GM21528 (cell line): ENCODE results near the gene SLC2A10.

ENCODE experiments used
- ATAC-seq: cut with Tn5 transposase; IDR thresholded peaks from one replicate; pipeline ENCODE4 v1.9.1; 2021; ENCODE audit warnings: mild to moderate bottlenecking, moderate library complexity; ENCODE audit not compliant: unreplicated experiment, low FRiP score

Gene SLC2A10

DNA sequence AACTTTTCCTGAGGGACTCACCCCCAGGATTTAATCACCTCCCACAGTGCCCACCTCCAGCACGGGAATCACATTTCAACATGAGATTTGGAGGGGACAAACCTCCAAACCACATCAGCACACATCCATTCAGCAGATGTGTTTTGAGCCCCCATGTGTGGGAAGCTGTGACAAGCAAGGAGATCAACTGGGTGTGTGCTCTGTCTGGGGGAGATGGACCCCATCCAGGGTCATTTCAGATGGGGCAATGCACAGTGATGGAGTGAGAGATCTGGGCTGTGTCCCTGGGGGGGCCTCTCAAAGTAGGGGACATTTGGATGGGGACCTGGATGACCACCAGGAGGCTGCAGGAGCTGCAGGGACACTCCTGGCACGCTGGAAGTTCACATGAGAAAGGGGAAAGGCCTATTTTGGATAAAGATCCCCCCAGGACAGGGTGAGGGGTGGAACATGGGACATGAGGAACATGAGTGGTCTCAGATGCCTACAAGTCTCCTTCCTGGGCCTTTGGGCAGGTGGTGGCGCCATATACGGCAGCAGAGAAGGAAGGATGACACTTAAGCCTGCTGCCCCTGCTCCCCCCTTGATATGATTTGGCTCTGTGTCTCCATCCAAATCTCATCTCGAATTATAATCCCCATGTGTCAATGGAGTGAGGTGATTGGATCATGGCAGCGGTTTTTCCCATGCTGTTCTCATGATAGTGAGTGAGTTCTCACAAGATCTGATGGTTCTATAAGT lies 49.6 kb downstream of the SLC2A10 start:
- ATAC-seq: no peak

DNA sequence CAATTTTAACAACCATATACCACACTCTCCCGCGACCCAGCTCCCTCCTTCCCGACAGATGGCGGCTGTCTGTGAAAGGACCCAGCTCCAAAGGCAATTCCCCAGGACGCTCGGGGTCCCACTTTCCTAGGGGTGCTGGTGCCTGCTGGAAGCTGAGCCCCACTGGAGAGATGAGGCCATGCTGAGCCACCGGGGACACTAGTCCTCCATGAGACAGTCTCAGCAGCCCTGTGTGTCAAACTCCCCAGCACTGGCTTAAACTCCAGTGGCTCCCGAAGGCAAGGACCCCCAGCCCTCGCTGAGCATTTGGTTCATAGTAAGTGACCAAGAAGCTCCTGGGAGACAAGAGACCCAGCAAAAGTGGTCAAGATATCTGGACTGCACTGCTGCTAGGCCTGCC lies 52.1 kb downstream of the SLC2A10 start:
- no peak for ATAC-seq

DNA sequence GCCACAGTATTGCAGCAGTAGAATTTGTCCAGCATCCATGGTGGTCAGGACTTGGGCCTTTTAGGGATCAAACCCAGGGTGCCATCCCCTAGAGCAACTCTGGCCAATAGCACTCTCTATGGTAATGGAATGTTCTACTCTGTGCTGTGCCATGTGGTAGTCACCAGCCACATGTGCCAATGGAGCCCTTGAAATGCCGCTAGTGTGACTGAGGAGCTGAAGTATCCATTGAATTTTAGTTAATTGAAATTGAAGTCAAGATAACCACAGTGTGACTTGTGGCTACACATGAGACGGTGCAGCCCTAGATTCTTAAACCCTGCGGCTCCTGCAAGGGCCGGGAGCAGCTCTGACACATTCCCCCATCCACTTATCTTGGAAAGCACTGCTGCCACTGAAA lies 54.6 kb downstream of the SLC2A10 start:
- ATAC-seq: no peak

DNA sequence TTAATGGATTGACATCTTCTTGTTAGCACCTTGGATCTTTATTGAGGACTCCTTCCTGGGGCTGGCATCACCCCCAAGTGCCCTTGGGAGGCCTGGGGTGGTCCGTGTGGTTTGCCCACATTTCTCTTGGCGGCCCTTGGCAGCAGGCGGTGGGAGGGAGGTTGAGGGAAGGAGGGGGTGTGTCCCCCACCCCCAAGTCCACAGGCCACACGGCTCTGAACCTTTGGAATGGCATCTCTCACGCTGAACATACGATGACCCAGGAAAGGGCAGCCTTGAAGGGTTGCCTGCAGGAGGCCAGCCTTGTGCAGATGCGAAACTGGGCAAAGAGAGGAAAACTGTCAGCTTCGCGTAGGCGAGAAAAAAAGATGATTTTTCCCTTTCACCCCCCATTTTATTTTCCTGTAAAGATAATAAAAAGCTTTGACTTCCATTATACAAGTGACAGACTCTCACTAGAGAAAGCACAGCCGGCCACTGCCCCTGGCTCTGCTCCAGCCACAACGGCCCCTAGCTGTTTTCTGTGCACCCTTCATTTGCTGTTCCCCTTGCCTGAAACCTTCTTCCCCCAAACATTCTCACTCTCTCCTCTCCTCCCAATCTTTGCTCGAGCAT lies 56.2 kb downstream of the SLC2A10 start:
- no peak for ATAC-seq

DNA sequence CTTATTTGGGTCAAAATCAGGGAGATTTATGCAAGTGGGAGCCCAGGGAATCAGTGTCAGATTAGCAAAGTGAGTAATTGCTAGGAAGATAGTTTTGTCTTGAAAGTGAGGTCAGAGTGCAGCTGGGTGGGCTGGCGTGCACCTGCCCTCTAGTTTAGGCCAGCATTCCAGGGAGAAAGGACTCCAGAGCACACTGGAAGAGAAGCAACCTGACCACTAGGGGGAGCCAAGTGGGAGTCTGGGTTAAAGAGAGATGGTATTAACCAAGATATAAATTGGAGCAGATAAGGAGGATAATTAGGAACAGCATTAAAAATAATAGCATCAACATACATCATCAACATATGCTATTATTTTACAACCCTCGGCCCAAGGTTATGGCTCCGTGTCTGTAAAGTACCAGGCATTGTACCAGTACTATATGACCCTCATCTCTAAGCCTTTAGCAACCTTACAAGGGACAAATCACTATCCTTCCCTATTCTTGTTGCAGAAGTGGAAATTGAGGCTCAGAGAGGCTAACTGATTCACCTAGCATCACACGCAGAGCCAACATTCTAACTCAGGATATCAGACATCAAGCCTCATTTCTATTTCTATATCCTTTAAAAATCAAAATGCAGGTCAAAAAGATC lies 57.8 kb downstream of the SLC2A10 start:
- no peak for ATAC-seq

DNA sequence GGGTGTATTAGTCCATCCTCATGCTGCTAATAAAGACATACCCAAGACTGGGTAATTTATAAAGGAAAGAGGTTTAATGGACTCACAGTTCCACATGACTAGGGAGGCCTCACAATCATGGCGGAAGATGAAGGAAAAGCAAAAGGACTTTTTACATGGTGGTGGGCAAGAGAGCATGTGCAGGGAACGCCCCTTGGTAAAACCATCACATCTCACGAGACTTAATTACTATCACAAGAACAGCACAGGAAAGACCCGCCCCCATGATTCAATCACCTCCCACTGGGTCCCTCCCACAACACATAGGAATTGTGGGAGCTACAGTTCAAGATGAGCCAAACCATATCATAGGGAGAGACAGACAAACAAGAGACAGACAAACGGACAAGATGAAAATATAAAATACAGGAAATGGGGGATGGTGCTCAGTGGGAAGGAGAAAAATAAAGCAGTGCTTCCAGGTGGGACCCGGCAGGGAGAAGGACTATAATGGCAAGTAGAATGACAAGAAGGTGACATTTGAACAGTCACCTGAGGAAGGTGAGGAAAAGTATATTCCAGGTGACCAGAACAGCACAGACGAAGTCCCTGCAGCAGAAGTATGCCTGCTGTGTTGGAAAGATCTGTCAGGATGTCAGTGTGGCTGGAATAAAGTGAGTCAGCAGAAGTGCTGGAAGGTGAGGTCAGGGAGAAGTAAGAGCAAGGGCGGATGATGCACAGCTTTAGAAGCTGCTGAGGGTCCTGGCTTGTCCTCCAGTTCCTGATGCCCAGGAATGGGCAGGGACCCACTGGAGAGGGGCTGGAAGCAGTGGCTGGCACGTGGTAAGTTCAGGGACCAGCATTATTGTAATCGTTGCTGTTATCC lies 61.1 kb downstream of the SLC2A10 start:
- no peak for ATAC-seq

DNA sequence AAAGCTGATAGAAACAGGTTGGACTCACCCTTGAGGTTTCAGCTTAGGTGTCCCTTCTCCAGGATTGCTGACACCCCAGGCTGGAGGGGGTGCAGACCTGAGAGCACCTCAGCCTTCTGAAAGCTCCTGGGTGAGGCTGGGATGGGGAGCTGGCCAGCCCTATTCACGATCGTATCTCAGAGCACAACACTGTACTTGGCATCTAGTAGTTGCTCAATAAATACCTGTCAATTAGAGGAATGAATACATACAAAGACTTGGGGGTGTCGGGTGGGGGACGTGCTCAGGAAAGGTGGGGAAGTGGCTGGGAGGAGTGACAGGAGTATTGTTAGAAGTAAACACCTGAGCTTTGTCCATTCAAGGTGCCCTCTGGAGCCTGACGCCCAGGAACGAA lies 61.7 kb downstream of the SLC2A10 start:
- ATAC-seq: no peak

DNA sequence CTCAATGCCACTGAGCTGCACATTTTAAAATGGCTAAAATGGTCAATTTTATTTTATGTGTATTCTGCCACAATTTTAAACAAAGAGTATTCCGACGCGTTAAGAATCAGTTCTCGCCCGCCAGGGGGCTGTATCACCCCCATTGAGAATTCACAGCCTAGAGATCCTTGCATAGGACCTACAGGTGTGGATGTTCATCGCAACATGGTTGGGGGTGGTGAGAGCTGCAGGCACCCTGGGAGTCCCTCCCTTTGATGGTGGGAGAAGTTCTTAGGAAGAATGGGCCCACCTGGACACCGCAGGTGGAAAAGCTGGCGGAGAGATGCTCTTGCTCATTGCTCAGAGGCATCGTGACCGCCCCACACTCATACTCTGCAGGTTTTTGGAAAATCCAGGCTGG lies 63.5 kb downstream of the SLC2A10 start:
- no peak for ATAC-seq

DNA sequence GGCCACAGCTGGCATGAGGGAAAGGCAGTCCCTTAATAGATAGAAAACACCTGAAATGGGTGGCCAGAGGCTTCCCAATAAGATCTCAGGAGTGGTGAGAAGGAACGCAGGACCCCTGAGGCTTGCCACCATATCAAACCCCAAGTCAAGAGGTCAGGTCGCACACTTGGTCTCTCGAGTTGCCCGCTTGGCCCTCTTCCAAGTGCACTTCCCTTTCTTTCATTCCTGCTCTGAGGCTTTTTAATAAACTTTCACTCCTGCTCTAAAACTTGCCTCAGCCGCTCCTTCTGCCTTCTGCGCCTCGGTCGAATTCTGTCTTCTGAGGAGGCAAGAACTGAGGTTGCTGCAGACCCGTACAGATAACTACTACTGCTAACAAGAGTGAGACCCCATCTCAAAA lies 64.2 kb downstream of the SLC2A10 start:
- ATAC-seq: no peak

DNA sequence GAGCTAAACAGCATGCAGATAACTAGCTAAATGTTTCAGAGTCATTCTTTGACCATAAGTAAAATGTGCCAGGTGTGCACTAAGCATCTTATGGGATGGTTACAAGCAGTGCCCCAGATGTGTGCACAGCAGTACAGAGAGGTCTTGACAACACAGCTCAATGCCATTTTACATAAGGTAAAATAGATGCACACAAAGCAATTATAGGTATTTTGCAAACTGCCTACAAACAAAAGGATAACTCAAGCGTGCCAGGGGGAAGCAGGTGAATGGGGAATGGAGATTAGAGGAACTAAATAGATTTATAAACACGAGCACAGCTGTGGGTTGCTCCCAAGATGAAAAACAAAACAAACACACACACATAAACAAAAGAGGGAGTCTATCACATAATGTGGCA lies 64.8 kb downstream of the SLC2A10 start:
- no peak for ATAC-seq

DNA sequence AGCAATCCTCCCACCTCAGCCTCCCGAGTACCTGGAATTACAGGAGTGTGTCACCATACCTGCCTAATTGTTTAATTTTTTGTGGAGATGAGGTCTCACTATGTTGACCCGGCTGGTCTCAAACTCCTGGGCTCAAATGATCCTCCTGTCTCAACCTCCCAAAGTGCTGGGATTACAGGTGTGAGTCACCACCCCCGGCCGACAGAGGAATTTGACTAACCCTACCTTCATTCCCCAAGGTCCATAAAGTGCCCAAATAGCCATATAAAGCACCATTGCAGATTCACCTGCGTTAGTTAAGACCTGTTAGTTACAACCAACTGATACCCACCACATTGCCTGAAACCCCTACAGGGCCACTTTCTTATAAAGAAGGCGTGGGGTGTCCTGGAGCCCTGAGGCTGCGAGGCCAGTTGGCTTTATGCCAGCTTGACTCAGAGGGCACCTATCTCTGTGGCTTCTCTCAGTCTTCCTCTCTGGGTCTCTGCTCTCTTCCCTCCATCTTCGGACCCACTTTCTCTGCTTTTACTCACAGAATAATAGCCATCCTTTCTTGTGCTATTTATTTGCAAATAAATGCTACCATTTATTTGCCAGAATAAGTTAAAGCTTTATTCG lies 65.6 kb downstream of the SLC2A10 start:
- ATAC-seq: no peak

DNA sequence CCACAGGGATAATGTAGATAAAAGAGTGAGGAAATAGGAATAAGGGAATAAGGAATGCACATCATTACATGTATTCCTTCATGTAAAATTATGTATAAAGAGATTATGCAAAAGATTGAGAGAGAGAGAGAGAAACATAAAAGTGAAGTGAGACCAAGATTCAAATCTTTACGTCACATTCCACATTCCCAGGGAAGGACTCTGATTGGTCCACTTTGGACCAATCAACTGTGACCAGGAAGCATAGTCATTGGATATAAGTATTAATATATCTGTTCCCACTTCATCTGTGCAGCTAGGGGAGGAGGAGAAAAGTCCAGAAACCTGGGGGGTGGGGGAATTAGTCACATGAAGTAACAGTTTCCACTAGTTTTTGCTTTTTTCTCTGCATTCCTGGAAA lies 66.4 kb downstream of the SLC2A10 start:
- no peak for ATAC-seq

DNA sequence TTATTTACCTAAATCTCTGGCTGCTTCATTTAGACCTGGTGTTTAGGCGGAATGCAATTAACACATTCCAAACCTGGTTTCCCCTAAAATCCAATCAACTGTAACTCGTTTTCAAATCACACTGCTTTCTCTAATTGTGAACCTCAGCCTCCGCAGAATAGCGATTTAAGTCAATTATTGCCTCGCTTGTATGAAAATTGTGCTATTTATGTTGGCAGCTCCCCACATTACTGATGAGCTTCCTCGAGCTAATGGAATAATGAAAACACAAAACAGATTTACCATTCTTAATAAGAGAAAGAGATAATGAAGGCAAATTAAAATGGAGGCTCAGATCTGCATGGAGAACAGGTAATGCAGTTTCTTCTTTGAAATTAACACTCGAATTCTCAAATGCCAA lies 67.9 kb downstream of the SLC2A10 start:
- ATAC-seq: no peak

DNA sequence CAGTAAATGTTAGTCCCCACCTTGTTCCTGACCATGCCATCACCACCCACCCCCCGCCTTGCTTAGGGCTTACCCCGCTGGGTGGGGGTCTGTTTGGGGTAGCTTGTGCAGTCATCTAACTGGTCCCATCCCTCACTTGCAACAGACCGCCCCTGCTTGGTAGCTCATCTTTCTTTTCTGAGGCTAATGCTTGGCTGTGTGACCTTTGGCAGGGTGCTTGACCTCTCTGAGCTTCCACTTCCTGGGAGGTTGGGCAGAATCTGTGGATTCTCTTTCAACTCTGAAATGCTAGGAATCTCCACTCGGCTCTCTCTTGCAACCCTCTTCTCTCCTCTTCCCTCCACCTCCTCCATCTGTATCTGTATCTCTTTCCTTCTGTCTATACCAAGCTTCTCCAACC lies 70.4 kb downstream of the SLC2A10 start:
- no peak for ATAC-seq

DNA sequence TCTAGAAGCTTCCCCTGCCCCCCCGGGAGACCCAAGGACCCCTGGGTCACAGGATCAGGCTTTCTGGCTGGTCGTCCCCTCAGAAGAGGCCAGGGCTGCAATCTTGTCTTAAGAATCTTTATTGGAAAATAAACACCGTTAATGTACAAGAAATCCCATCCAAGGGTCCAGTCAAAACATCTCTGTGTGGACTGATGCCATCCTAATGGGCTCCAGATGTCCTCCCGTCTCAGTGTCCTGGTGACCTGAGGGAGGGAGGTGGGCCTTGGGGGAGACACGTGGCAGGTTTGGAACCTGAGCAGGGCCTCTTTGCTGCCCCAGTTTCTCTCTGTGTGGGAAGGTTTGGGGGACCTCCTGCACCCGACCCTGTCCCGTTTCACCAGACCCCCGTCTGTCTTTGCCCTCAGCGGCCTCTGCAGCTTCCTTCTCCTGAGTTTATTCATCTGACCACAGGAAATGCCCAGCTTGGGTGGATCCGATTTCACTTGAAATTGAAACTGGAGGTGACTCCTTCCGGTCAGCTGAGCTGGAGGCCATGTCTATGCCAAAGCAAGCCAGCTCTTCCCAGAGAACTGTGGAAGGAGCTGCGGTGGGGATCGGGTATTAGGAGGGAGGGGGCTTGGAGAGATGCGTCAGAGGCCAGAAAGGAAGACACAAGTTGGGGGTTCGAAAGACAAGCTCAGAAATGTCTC lies 75.1 kb downstream of the SLC2A10 start:
- ATAC-seq: no peak
